Head of caudate nucleus (tissue), 42 donors: ENCODE data around the gene PLEKHH1.

Experiments used
- DNase-seq, 42 donors: peaks; one replicate each; pipeline versions ENCODE4 v3.0.0 to v3.0.0-alpha.2; 2020 to 2021; ENCODE audit warnings: mixed read lengths in 7 of 42
- intact Hi-C: fragments of 100-400 bp; cut with DNase I; formaldehyde crosslinking; loops from one replicate; pipeline ENCODE4 v1.15.0; 2022

PLEKHH1 gene

GRCh38 chr14:67573228-67574010, 40.3 kb downstream of the PLEKHH1 start:
- no peak for DNase-seq
- intact Hi-C loops = loop anchor here (5.0 kb wide), 1 partner anchor 146 kb away; no protein-coding TSS in a partner anchor

GRCh38 chr14:67574156-67574555, 41.1 kb downstream of the PLEKHH1 start:
- DNase-seq = no peak
- intact Hi-C loops = loop anchor here (5.0 kb wide), 1 partner anchor 147 kb away; no protein-coding TSS in a partner anchor

DNA sequence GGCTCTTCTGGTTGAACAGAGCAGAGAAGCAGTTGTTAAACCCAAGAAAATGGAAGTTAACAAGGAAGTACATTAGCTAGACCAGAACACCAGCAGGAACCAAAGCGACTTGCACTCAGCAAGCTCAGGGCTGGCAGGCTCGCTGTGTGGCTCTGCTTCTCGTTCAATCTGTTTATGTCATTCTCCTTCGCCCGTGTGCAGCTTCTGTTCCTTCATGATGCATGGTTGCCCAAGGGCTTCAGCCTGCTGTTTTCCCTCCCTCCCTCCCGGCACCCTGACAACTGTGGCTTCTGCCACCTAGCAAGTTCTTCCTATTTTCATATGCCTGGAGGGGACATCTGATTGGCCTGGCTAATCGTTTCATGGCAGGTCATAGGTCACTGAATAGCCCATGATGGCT, 41.7 kb downstream of the PLEKHH1 start:
- DNase-seq = peak in 1 of 42 donors; percentile 19
- intact Hi-C loops = loop anchor here (5.0 kb wide), 1 partner anchor 148 kb away; no protein-coding TSS in a partner anchor

- intact Hi-C loops = no loop called here
- DNase-seq = peak in 3 of 42 donors; percentile 23 to 41 (median 26)
Measured at GRCh38 chr14:67575684-67576083, 42.6 kb downstream of the PLEKHH1 start.

GRCh38 chr14:67576216-67576955, 43.3 kb downstream of the PLEKHH1 start:
- DNase-seq = peak in 2 of 42 donors; percentile 16 to 25
- intact Hi-C loops = no loop called here

- intact Hi-C loops = no loop called here
- DNase-seq = peak in 1 of 42 donors; percentile 20
Measured at GRCh38 chr14:67577181-67577808, 44.2 kb downstream of the PLEKHH1 start.

DNA sequence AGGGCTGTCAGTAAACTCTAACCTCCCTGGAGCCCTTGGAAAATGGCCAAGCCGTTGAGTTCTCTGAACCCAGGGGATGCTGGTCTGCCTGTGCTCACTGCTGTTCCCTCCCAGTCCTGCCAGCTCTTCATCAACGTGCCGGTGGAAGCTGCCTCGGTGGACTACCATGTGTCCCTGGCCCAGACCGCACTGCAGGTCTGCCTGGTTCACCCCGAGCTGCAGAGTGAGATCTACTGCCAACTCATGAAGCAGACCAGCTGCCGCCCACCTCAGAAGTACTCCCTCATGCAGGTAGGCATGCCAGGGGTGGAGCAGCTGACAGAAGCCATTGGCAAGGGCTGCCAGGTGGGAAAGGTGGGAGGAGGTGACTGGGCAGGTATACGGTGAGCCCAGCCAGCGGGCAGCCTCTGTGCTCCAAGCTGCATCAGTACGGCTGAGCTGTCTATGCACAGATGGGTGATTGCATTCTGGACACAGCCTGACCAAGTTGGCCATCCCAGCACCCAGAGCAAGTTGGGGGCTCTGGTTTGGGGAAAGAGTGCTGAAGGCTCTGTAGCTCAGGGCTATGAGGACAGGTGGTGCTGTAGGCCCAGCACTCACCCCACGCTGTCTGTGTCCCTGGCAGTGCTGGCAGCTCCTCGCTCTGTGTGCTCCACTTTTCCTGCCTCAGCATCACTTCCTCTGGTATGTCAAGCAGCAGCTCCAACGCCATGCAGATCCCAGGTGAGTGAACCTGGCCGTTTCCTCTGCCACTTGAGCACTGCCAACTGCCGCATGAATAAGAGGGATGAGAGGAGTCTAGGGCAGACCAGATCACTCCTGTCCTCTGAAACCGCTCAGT, 45.0 kb downstream of the PLEKHH1 start:
- intact Hi-C loops = no loop called here
- DNase-seq = peak in 2 of 42 donors; percentile 1 to 29

DNA sequence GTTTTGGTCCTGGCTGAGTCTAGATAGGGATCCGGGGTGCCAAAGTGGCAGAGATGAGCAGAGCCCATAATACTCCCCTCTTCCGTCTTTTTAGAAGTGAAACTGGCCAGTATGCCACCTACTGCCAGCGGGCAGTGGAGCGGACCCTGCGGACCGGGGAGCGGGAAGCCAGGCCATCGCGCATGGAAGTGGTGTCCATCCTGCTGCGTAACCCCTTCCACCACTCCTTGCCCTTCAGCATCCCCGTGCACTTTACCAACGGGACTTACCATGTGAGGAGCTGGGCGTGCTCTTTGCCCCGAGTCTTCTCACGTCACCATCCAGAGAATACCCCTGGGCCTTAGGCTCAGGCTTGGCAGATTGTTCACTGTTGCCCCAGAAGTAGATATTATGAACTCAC, 46.0 kb downstream of the PLEKHH1 start:
- intact Hi-C loops = no loop called here
- peak in 2 of 42 donors; percentile 17 to 30 for DNase-seq

DNA sequence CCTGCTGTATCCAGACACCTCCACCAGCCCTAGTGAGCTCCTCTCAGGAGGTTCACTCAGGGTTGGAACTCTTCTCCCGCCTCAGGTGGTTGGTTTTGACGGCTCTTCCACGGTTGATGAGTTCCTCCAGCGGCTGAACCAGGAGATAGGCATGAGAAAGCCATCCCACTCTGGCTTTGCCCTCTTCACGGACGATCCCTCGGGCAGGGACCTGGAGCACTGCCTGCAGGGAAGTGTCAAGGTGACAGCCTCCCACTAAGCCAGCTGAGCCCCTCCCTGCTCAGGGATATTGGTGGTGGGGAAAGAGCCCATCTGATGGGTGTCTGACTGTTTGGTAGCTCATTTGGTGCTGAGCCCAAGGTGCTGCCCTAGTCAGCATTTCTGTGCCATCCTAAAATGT, 46.5 kb downstream of the PLEKHH1 start:
- intact Hi-C loops = no loop called here
- DNase-seq = peak in 2 of 42 donors; percentile 14 to 17

GRCh38 chr14:67580336-67581171, 47.5 kb downstream of the PLEKHH1 start:
- DNase-seq = peak in 1 of 42 donors; percentile 23
- intact Hi-C loops = no loop called here

GRCh38 chr14:67581643-67582042, 48.6 kb downstream of the PLEKHH1 start:
- no peak for DNase-seq
- intact Hi-C loops = no loop called here

DNA sequence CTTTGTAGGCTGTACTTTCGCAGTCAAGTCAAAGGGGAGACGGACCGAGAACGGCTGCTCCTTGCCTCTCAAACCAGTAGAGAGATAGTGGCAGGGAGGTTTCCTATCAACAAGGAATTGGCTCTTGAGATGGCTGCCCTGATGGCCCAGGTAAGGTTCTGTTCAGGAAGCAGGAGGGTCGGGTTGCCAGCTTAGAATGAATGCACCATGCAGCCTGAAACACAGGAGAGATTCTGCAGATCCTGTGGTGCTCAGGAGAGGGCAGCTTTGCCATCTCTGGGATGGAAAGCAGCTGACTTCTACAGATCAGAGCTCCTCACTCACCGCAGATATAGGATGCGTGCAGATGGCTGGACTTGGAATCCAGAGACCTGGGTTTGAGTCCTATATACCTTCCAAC, 49.0 kb downstream of the PLEKHH1 start:
- intact Hi-C loops = no loop called here
- peak in 1 of 42 donors; percentile 35 for DNase-seq

DNA sequence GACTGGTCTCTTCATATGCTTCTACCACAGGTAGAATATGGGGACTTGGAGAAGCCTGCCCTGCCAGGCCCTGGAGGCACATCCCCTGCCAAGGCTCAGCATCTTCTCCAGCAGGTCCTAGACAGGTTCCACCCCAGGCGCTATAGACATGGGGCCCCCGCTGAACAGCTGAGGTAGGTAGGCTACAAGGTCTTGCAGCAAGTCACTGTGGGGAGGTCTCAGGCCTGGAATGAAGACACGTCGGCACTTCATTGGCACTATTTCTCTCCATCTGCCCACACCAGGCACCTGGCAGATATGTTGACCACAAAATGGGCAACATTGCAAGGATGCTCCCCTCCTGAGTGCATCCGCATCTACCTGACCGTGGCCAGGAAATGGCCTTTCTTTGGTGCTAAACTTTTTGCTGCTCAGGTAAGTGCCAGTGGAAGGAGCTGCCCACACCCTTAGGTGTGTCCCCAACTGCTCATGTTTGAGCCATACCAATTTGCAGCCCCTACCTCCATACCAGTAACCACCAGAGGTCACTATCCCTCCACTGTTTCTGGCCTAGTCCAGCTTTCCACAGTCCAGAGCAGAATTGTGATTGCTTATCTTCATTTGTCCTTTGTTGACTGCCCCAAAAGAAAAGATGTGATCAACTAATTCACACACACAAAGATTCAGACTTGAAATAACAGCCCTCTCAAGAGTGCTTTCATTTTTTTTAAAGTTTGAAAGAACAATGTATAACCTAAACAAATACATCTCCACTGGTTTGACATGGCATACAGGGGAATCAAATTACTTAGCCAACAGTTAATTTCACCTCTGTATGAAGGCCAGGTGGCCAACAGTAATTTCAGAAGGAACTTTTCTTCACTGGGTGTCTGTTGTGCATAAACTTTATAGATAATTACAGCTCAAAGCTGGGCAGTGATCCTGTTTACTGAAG, 50.9 kb downstream of the PLEKHH1 start:
- DNase-seq = peak in 2 of 42 donors; percentile 54 to 68
- intact Hi-C loops = no loop called here

- DNase-seq = no peak
Measured at GRCh38 chr14:67584978-67585377, 51.9 kb downstream of the PLEKHH1 start.

GRCh38 chr14:67586369-67586768, 53.3 kb downstream of the PLEKHH1 start:
- no peak for DNase-seq
- intact Hi-C loops = no loop called here

More at GRCh38 chr14:67584978-67585377, 51.9 kb downstream of the PLEKHH1 start:
- intact Hi-C loops = no loop called here

DNA sequence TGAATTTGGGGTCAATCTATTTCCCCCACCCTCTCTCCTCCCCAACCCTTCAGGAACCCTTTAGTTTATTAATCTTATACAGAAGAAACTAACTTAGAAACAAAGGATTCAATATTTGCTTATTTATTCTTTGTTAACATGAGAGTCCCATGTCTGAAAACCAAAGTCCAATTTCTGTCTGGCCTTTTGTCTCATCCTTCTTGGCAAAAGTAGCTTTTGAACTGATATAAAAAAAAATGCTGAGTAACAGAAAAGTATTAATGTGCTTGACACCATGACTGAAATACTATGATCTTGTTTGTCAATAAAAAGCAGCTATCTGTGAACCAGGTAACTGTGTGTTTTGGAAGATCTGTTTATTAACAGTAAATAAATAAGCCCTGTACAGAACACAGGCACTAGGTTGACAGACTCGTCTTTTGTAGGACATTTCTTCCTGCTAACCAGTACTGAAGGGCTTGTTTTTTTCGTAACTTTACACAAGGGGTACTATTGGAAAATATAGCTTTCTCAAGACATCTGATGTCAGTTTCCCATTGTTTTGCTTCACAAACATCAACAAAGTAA, 56.2 kb downstream of the PLEKHH1 start:
- intact Hi-C loops = no loop called here
- DNase-seq = no peak
